Esophagus squamous epithelium (tissue), 4 donors: ENCODE measurements around the gene COL5A2.

Experiments
- CTCF ChIP-seq, 6 experiments: fragments of 450-650 bp in 4 of 6; fragments of 200-600 bp in 2 of 6; sonication (generic) in 2 of 6; IDR thresholded peaks; one replicate each; pipeline ENCODE4 v1.5.1; 2016 to 2019; ENCODE audit warnings: antibody characterized with exemption in 6 of 6, mild to moderate bottlenecking in 4 of 6, moderate library complexity in 4 of 6
- POLR2A ChIP-seq, 4 donors: fragments of 450-650 bp; IDR thresholded peaks; one replicate each; pipeline ENCODE4 v1.6.1; 2017; ENCODE audit warnings: antibody characterized with exemption in 4 of 4, mild to moderate bottlenecking in 4 of 4, moderate library complexity in 3 of 4

- TF ChIP-seq CTCF (IDR thresholded peaks at IDR 0.05) (no peak), POLR2A (IDR thresholded peaks at IDR 0.05) (no peak)
These were observed 35.6 kb downstream of the COL5A2 start for GRCh38 chr2:189143925-189144324.
